Endothelial cell of umbilical vein (primary cell): ENCODE results near the gene CXorf66. TPM values are rescaled to one million over a fixed set of nuclear protein-coding genes. Genes with fewer than 3 reads are reported as not detected.
A peak's percentile ranks its signal among the peaks of the same experiment; 100 is the strongest.

Experiments used
- BruUV-seq: library from RNA; stranded (reverse); fragments of 400-500 nt; replicated peaks from 2 replicates; lab custom pipeline; 2021; lab: Mats Ljungman, UMichigan
- CTCF ChIA-PET: fragments of 300-600, 350-600 bp; sonication (Branson Sonifier 250); formaldehyde crosslinking; loops from one replicate; lab custom pipeline; 2021; ENCODE audit warnings: antibody characterized with exemption, inconsistent platforms; lab: Charles Lee
- POLR2A ChIA-PET: fragments of 300-600, 350-600 bp; sonication (Branson Sonifier 250); formaldehyde crosslinking; loops from one replicate; lab custom pipeline; 2021; ENCODE audit warnings: antibody characterized with exemption, inconsistent platforms; lab: Charles Lee
- DNase-seq: peaks from one replicate; pipeline ENCODE4 v3.0.0-alpha.2; 2011; ENCODE audit warnings: low read depth, low spot score
- FAIRE-seq: peaks from 2 replicates; lab custom pipeline; 2011; peaks lifted over from hg19 to GRCh38; lab: Jason Lieb, UNC
- H2AFZ ChIP-seq: 2 replicates; pipeline ENCODE4 v1.6.0; 2012; ENCODE audit warnings: low read depth, low read length, control low read depth, inconsistent platforms
- H3K27ac ChIP-seq: 2 replicates; pipeline ENCODE4 v1.5.1; 2011; ENCODE audit warnings: low read depth, mild to moderate bottlenecking, control low read depth, low read length, moderate library complexity; ENCODE audit not compliant: insufficient read depth
- H3K27me3 ChIP-seq, 2 experiments: 2 replicates each; pipeline versions ENCODE4 v1.6.0 to v1.6.1; 2011; ENCODE audit warnings: low read length in 2 of 2, mixed read lengths in 1 of 2; ENCODE audit not compliant: control insufficient read depth in 2 of 2, insufficient read depth in 2 of 2
- H3K36me3 ChIP-seq, 2 experiments: 2 replicates in 1 of 2; 3 replicates in 1 of 2; pipeline ENCODE4 v1.5.1; 2011; ENCODE audit warnings: low read length in 2 of 2, mild to moderate bottlenecking in 1 of 2, moderate library complexity in 1 of 2; ENCODE audit not compliant: control insufficient read depth in 2 of 2, insufficient read depth in 2 of 2; ENCODE audit errors: extremely low read depth in 1 of 2
- H3K4me1 ChIP-seq: 3 replicates; pipeline ENCODE4 v1.5.1; 2011; ENCODE audit warnings: mild to moderate bottlenecking, low read length; ENCODE audit not compliant: control insufficient read depth, insufficient read depth; ENCODE audit errors: extremely low read depth
- H3K4me2 ChIP-seq: 2 replicates; pipeline ENCODE4 v1.6.1; 2011; ENCODE audit warnings: low read length, control low read depth, mixed read lengths; ENCODE audit not compliant: insufficient read depth
- H3K4me3 ChIP-seq, 3 experiments: fragments of 200-600 bp in 1 of 3; sonication (generic), shearing (Covaris generic) in 1 of 3; replicated peaks in 1 of 3; 2 replicates each; pipeline ENCODE4 v1.5.1; 2011 to 2016; ENCODE audit warnings: control low read depth in 3 of 3, low read length in 3 of 3, mild to moderate bottlenecking in 2 of 3, inconsistent platforms in 1 of 3, low read depth in 1 of 3, moderate library complexity in 1 of 3; ENCODE audit not compliant: insufficient read depth in 1 of 3
- H3K79me2 ChIP-seq: 2 replicates; pipeline ENCODE4 v1.6.0; 2012; ENCODE audit warnings: low read length, inconsistent platforms; ENCODE audit not compliant: control insufficient read depth, insufficient read depth
- H3K9ac ChIP-seq: replicated peaks from 2 replicates; pipeline ENCODE3; 2011; ENCODE audit warnings: low read length, control low read depth; ENCODE audit not compliant: insufficient read depth; ENCODE audit errors: extremely low read depth
- H3K9me1 ChIP-seq: replicated peaks from 3 replicates; pipeline ENCODE4 v1.6.0; 2011; ENCODE audit warnings: mild to moderate bottlenecking, low read length; ENCODE audit not compliant: control insufficient read depth, insufficient read depth; ENCODE audit errors: extremely low read depth
- H3K9me3 ChIP-seq: replicated peaks from 2 replicates; pipeline ENCODE4 v1.5.1; 2012; ENCODE audit warnings: low read length, inconsistent platforms; ENCODE audit not compliant: control insufficient read depth, insufficient read depth
- H4K20me1 ChIP-seq: replicated peaks from 2 replicates; pipeline ENCODE3; 2011; ENCODE audit warnings: mild to moderate bottlenecking, low read length; ENCODE audit not compliant: control insufficient read depth, insufficient read depth; ENCODE audit errors: extremely low read depth
- CTCF ChIP-seq, 2 donors: IDR thresholded peaks; 1 replicate in 1 of 2; 2 replicates in 1 of 2; pipeline ENCODE4 v1.5.1; 2011; ENCODE audit warnings: low read length in 2 of 2, mild to moderate bottlenecking in 2 of 2, moderate library complexity in 2 of 2, control low read depth in 1 of 2, inconsistent platforms in 1 of 2, low read depth in 1 of 2; ENCODE audit not compliant: insufficient read depth in 1 of 2; ENCODE audit errors: extremely low read depth in 1 of 2
- MAX ChIP-seq: IDR thresholded peaks from 2 replicates; pipeline ENCODE4 v1.6.1; 2011; ENCODE audit not compliant: insufficient read depth, insufficient read length
- POLR2A ChIP-seq: IDR thresholded peaks from 2 replicates; pipeline ENCODE4 v1.6.1; 2012; ENCODE audit warnings: low read depth, mild to moderate bottlenecking, control low read depth, low read length
- POLR2AphosphoS5 ChIP-seq: IDR thresholded peaks from 2 replicates; pipeline ENCODE4 v1.6.1; 2012; ENCODE audit warnings: low read depth, mild to moderate bottlenecking, control low read depth, low read length, moderate library complexity; ENCODE audit not compliant: insufficient read depth
- dilution Hi-C: fragments of 300-500 bp; cut with MboI; formaldehyde crosslinking; loops from one replicate; pipeline ENCODE4 v1.15.0; 2019; ENCODE audit warnings: low sequenced_read_pairs; ENCODE audit not compliant: extremely low pct_ligation_motif_present
- intact Hi-C: fragments of 100-400 bp; cut with micrococcal nuclease; formaldehyde crosslinking; loops from one replicate; pipeline ENCODE4 v1.10.0; 2022
- polyA plus RNA-seq, 4 experiments: library from polyadenylated mRNA; depleted of rRNA in 3 of 4; stranded (reverse) in 3 of 4; unstranded in 1 of 4; fragments of >200 nt; gene quantifications; 2 replicates each; pipeline versions ENCODE4 v1.2.1 to v1.2.3, GENCODE V29; 2011 to 2012; ENCODE audit warnings: missing spikeins in 1 of 4
- total RNA-seq: library from RNA; stranded (reverse); gene quantifications from 2 replicates; pipeline ENCODE4 v1.2.3, GENCODE V29; 2021

Gene CXorf66
- total and polyA plus RNA-seq, 2 donors (not counting 3 experiments of a cell fraction or from before 2014, with no cell fraction given) = not detected

GRCh38 chrX:139932901-139933796 lies 32.2 kb downstream of the CXorf66 start, which contains the start of gene ATP11C:
Gene ATP11C, minus strand, starts transcription at chrX:139933053. Its CDS starts 1,011 bp downstream, at chrX:139932042.
- intact Hi-C loops = loop anchor here (1.0 to 10.0 kb wide), 4 partner anchors 52 to 198 kb away; no protein-coding TSS in a partner anchor

More at GRCh38 chrX:139932901-139933796, 32.2 kb downstream of the CXorf66 start, which contains the start of gene ATP11C:
- Histone ChIP-seq H2AFZ (peak within 1 kb of the TSS; percentile 75), H3K27ac (peak within 1 kb of the TSS; percentile 73), H3K36me3 (no peaks in the 10 kb centered on the region), H3K4me2 (peak within 1 kb of the TSS; percentile 48), H3K4me3 (peak within 1 kb of the TSS; percentile 83 to 88 (median 85)), H3K9me3 (no peaks in the 10 kb centered on the region), H3K4me1 (peaks cover 8% of the 10 kb centered on the region), H3K9ac (peak within 1 kb of the TSS; percentile 84), H3K79me2 (peaks cover 35% of the 10 kb centered on the region), H3K27me3 (no peaks in the 10 kb centered on the region), H4K20me1 (peaks cover 2% of the 10 kb centered on the region), H3K9me1 (no peaks in the 10 kb centered on the region)
- dilution Hi-C loops = no loop called here
- TSS peak; percentile 47 for BruUV-seq
- peak in 1 of 2 donors; percentile 11 for TF ChIP-seq CTCF (IDR thresholded peaks at IDR 0.05; ENCODE audit: extremely low read depth in 1 of 2, insufficient read depth in 1 of 2, low read depth in 1 of 2, low read length in 2 of 2)
- peak; percentile 84 for TF ChIP-seq POLR2A
- peak; percentile 37 for TF ChIP-seq POLR2AphosphoS5
- TF ChIP-seq MAX = no peak
- DNase-seq (peak; percentile 82), FAIRE-seq (peak; percentile 81)
- POLR2A ChIA-PET = interaction anchor here (0.5 to 1.2 kb wide), 5 partner anchors 8 to 265 kb away, joined by 3 to 5 read pairs (median 4); no protein-coding TSS in a partner anchor
- CTCF ChIA-PET = interaction anchor here (1.0 to 1.4 kb wide), 2 partner anchors 107 to 165 kb away, joined by 3 read pairs; no protein-coding TSS in a partner anchor
